Adrenal gland (tissue), 12 donors: ENCODE data around the gene CTNND1. TPM values are rescaled to one million over a fixed set of nuclear protein-coding genes. Genes with fewer than 3 reads are reported as not detected.
"Not testable (repeated sequence)": the region's sequence is repeated elsewhere in the genome, so short reads cannot be mapped to it uniquely, and the experiment has no call there.

ENCODE experiments used
- DNase-seq, 7 donors: peaks; one replicate each; pipeline ENCODE4 v3.0.0-alpha.2; 2019 to 2020
- H3K27ac ChIP-seq, 5 donors: fragments of 200-600 bp; sonication (generic) in 4 of 5; 1 replicate in 3 of 5; 2 replicates in 2 of 5; pipeline versions ENCODE4 v1.5.1 to v1.8.0; 2016 to 2020; ENCODE audit warnings: mild to moderate bottlenecking in 1 of 5
- H3K27me3 ChIP-seq: fragments of 200-600 bp; 2 replicates; pipeline ENCODE4 v1.8.0; 2021
- H3K36me3 ChIP-seq, 2 donors: fragments of 200-600 bp; replicated peaks in 1 of 2; 1 replicate in 1 of 2; 2 replicates in 1 of 2; pipeline versions ENCODE4 v1.5.1 to v1.8.0; 2018 to 2022
- H3K4me1 ChIP-seq, 2 donors: fragments of 200-600 bp; replicated peaks in 1 of 2; 1 replicate in 1 of 2; 2 replicates in 1 of 2; pipeline versions ENCODE4 v1.5.1 to v1.8.0; 2018 to 2021
- H3K4me3 ChIP-seq, 4 donors: fragments of 200-600 bp; sonication (generic) in 3 of 4; one replicate each; pipeline ENCODE4 v1.5.1; 2016 to 2018
- H3K9me3 ChIP-seq, 3 donors: fragments of 200-600 bp; sonication (generic) in 1 of 3; replicated peaks in 1 of 3; 1 replicate in 2 of 3; 2 replicates in 1 of 3; pipeline versions ENCODE4 v1.5.1 to v1.8.0; 2016 to 2021
- POLR2A ChIP-seq, 2 donors: fragments of 450-650 bp; IDR thresholded peaks; one replicate each; pipeline ENCODE4 v1.6.1; 2017; ENCODE audit warnings: antibody characterized with exemption in 2 of 2, mild to moderate bottlenecking in 2 of 2, moderate library complexity in 1 of 2
- WGBS, 4 donors: extraction: QIAGEN DNeasy Blood & Tissue Kit in 2 of 4; methylation state at CpG; one replicate each; pipeline versions ENCODE4 v1.1.5 to v1.1.7; 2013 to 2017; 5-methylcytosine and 5-hydroxymethylcytosine counted together
- intact Hi-C, 2 donors: fragments of 100-400 bp; cut with DNase I; formaldehyde crosslinking; loops; one replicate each; pipeline versions ENCODE4 v1.14.1 to v1.15.0; 2022 to 2023
- polyA plus RNA-seq, 3 donors: library from polyadenylated mRNA; stranded (reverse); fragments of 200-250 nt in 2 of 3; fragments of 350-450 nt in 1 of 3; fragmentation: Illumina TruSeq in 1 of 3; extraction: RNeasy Lipid Tissue Mini Kit (QIAGEN cat#74804) in 1 of 3; gene quantifications; one replicate each; pipeline ENCODE4 v1.2.3, GENCODE V29; 2013 to 2014
- small RNA-seq, 2 donors: library from RNA; depleted of rRNA; stranded (forward); fragments of <200 nt; gene quantifications; one replicate each; pipeline ENCODE3, GENCODE V24; 2016
- total RNA-seq, 9 donors: library from RNA; depleted of rRNA in 4 of 9; stranded (reverse); fragments of >200 nt in 4 of 9; fragments of 120-200 nt in 1 of 9; fragmentation: NEBNext Ultra II Directional in 1 of 9; extraction: Animal tissue kit (Norgen Biotek cat#: 25700) in 1 of 9; gene quantifications; one replicate each; pipeline versions ENCODE4 v1.1.0 to v1.2.4, GENCODE V29; 2013 to 2023
- TF ChIP-seq, protein P1 (sequence below), 6 experiments: fragments of 450-650 bp in 4 of 6; fragments of 200-600 bp in 2 of 6; sonication (generic) in 1 of 6; IDR thresholded peaks; 1 replicate in 5 of 6; 2 replicates in 1 of 6; pipeline versions ENCODE4 v1.5.1 to v1.8.0; 2016 to 2021; ENCODE audit warnings: antibody characterized with exemption in 6 of 6, mild to moderate bottlenecking in 2 of 6, moderate library complexity in 1 of 6
- donor health status: healthy with polysubstance abuse.
- donor health status: Bipolar disorder and iron deficiency.
- donor health status: DM: yes; HTN: yes; CAD: no.
- donor health status: DM: no; HTN: no; CAD: no.
- donor health status: DM: no; HTN: no; CAD: no.
- donor health status: DM: yes; HTN: yes; CAD: no.

Gene CTNND1
- total and polyA plus RNA-seq, 12 donors = 26.3 to 152 (median 107) TPM

DNA sequence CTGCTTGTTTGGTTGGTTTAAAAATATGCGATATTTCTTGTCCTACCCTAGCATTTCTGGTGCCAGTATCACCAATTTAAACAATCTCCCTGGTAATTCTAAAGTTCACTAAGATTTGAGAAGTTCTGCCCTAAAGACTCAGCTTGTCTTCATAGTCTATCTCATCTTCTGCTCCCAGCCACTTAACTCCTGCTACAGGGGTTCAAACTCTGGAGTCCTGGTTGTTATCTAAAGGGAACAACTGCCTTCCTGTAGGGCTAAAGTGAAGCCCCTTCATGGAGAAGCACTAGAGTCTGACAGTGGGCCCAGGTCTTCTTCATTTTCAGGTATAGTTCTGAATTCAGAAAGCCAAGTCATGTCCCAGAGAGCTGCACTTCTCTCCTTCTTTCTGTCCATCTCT, 73.2 kb downstream of the CTNND1 start:
- WGBS, 4 donors = 68 to 84% (median 79%) methylated on average over 1 of the region's 1 CpG
- no peak overlapping the region for H3K27ac ChIP-seq
- intact Hi-C loops = no loop called here
- no peak for DNase-seq
- H3K9me3 ChIP-seq = no peaks in the 10 kb centered on the region
- no peaks in the 10 kb centered on the region for H3K4me1 ChIP-seq
- TF ChIP-seq, protein P1, sequence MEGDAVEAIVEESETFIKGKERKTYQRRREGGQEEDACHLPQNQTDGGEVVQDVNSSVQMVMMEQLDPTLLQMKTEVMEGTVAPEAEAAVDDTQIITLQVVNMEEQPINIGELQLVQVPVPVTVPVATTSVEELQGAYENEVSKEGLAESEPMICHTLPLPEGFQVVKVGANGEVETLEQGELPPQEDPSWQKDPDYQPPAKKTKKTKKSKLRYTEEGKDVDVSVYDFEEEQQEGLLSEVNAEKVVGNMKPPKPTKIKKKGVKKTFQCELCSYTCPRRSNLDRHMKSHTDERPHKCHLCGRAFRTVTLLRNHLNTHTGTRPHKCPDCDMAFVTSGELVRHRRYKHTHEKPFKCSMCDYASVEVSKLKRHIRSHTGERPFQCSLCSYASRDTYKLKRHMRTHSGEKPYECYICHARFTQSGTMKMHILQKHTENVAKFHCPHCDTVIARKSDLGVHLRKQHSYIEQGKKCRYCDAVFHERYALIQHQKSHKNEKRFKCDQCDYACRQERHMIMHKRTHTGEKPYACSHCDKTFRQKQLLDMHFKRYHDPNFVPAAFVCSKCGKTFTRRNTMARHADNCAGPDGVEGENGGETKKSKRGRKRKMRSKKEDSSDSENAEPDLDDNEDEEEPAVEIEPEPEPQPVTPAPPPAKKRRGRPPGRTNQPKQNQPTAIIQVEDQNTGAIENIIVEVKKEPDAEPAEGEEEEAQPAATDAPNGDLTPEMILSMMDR (IDR thresholded peaks at IDR 0.05) = no peak
- TF ChIP-seq POLR2A (IDR thresholded peaks at IDR 0.05) = no peak
- H3K4me3 ChIP-seq = no peak overlapping the region
- no peaks in the 10 kb centered on the region for H3K27me3 ChIP-seq
- H3K36me3 ChIP-seq = no peaks in the 10 kb centered on the region

DNA sequence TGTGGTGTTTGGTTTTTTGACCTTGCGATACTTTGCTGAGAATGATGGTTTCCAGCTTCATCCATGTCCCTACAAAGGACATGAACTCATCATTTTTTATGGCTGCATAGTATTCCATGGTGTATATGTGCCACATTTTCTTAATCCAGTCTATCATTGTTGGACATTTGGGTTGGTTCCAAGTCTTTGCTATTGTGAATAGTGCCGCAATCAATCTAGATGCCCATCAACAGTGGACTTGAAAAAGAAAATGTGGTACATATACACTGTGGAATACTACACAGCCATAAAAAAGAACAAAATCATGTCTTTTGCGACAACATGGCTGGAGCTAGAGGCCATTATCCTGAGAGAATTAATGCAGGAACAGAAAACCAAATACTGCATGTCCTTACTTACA, 77.0 kb downstream of the CTNND1 start:
- H3K36me3 ChIP-seq, H3K4me3 ChIP-seq, H3K27me3 ChIP-seq, H3K4me1 ChIP-seq, H3K27ac ChIP-seq, H3K9me3 ChIP-seq, DNase-seq, intact Hi-C loops: not testable (repeated sequence)
- WGBS, 4 donors = 86 to 93% (median 90%) methylated on average over 3 of the region's 3 CpGs

DNA sequence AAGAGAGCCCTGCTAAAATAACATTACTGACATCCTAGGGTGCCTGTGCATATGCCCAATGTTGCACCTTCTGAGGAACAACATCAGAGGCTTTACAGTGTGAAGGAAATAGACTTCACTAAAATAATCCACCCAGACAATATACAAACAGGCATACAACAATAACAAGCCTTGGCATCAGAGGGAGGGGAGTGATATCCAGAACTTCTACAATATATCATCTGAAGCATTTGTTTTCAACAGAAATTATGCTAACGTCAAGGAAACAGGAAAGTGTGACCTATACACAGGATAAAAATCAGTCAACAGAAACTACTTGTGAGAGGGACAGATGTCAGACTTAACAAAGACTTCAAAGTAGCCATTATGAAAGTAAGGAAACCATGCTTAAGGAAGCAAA, 81.3 kb downstream of the CTNND1 start:
- Histone ChIP-seq H3K4me3 (no peak overlapping the region), H3K36me3 (no peaks in the 10 kb centered on the region), H3K4me1 (no peaks in the 10 kb centered on the region), H3K27me3 (no peaks in the 10 kb centered on the region), H3K27ac (no peak overlapping the region), H3K9me3 (no peaks in the 10 kb centered on the region)
- 16 to 39% (median 29%) methylated on average over 1 of the region's 1 CpG for WGBS, 4 donors
- TF ChIP-seq, protein P1 (IDR thresholded peaks at IDR 0.05) = no peak
- no peak for TF ChIP-seq POLR2A (IDR thresholded peaks at IDR 0.05)
- intact Hi-C loops = no loop called here
- DNase-seq = no peak

DNA sequence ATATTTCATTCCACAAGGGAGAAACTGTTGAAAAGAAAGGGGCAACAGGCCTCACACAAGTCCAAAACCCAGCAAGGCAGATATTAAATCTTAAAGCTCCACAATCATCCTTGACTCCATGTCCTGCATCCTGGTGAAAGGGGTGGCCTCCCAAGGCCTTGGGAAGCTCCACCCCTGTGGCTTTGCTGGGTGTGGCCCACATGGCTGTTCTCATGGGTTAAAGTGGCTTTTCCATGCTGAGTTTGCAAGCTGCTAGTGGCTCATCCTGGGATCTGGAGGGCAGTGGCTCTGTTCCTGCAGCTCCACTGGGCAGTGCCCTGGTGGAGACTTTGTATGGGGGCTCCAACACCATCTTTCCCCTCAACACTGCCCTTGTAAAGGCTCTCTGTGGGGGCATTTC, 106.4 kb downstream of the CTNND1 start:
- TF ChIP-seq, protein P1 (IDR thresholded peaks at IDR 0.05) = no peak
- TF ChIP-seq POLR2A (IDR thresholded peaks at IDR 0.05) = no peak
- H3K4me1 ChIP-seq = no peaks in the 10 kb centered on the region

DNA sequence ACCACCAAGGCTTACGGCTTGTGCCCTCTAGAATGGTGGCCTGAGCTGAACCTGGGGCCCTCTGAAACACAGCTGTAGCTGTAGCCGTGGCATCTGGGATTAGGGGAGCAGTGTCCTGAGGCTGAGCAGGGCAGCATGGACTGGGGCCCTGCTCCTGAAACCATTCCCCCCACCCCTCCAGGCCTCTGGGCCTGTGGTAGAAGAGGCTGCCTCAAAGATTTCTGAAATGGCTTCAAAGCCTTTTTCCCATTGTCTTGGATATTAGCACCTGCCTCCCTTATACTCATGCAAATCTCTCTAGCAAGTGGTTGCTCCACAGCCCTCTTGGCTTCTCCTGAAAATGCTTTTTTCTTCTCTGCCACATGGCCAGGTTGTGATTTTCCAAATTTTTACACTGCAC, 106.9 kb downstream of the CTNND1 start:
- no peak for TF ChIP-seq POLR2A (IDR thresholded peaks at IDR 0.05)
- intact Hi-C loops = no loop called here
- no peaks in the 10 kb centered on the region for H3K27me3 ChIP-seq
- no peaks in the 10 kb centered on the region for H3K9me3 ChIP-seq
- WGBS, 4 donors = 88 to 100% (median 90%) methylated on average over 2 of the region's 2 CpGs
- H3K36me3 ChIP-seq = no peaks in the 10 kb centered on the region
- H3K27ac ChIP-seq = no peak overlapping the region
- H3K4me3 ChIP-seq = no peak overlapping the region
- H3K4me1 ChIP-seq = no peaks in the 10 kb centered on the region
- no peak for DNase-seq

More for the DNA sequence above, 106.4 kb downstream of the CTNND1 start:
- Histone ChIP-seq H3K36me3 (no peaks in the 10 kb centered on the region), H3K27me3 (no peaks in the 10 kb centered on the region), H3K9me3 (no peaks in the 10 kb centered on the region), H3K27ac (no peak overlapping the region), H3K4me3 (no peak overlapping the region)
- intact Hi-C loops = no loop called here
- DNase-seq = no peak

Small RNA genes within 50 kb of the gene (small RNA-seq; reads per million reads assigned to genes)
- 0 reads per million in 2 donors for gene AP001931.1
- gene TMX2-CTNND1 = 0 reads per million in 2 donors

Other genes starting within 250 kb of the CTNND1 start
- gene SLC43A1, start 246.1 kb upstream of the CTNND1 start, total RNA-seq = 10 to 100 TPM in 7 of 9 donors, 1 to 10 TPM in 2; 4.2 to 32.3 (median 25.1) TPM
- gene SLC43A1, start 246.1 kb upstream of the CTNND1 start, polyA plus RNA-seq = 10 to 100 TPM in 2 of 3 donors, 1 to 10 TPM in 1; 3.8 to 24.8 (median 14.8) TPM
- 10 to 100 TPM; 35.6 to 89.0 (median 54.0) TPM for gene TIMM10, start 231.0 kb upstream of the CTNND1 start, total RNA-seq
- gene TIMM10, start 231.0 kb upstream of the CTNND1 start, polyA plus RNA-seq = 10 to 100 TPM; 23.9 to 72.5 (median 48.8) TPM
- under 1 TPM in 1 of 9 donors, not detected in 8; 0.30 TPM for gene SMTNL1, start 224.2 kb upstream of the CTNND1 start, total RNA-seq
- gene SMTNL1, start 224.2 kb upstream of the CTNND1 start, polyA plus RNA-seq = not detected
- 100 to 1,000 TPM in 2 of 9 donors, 10 to 100 TPM in 7; 34.4 to 108 (median 82.8) TPM for gene UBE2L6, start 194.1 kb upstream of the CTNND1 start, total RNA-seq
- 10 to 100 TPM; 38.0 to 89.4 (median 38.2) TPM for gene UBE2L6, start 194.1 kb upstream of the CTNND1 start, polyA plus RNA-seq
- gene SERPING1, start 164.1 kb upstream of the CTNND1 start, total RNA-seq = 100 to 1,000 TPM in 7 of 9 donors, 10 to 100 TPM in 1, 1 to 10 TPM in 1; 7.0 to 423 (median 140) TPM
- 100 to 1,000 TPM; 157 to 353 (median 220) TPM for gene SERPING1, start 164.1 kb upstream of the CTNND1 start, polyA plus RNA-seq
- gene YPEL4, start 111.9 kb upstream of the CTNND1 start, total RNA-seq = 1 to 10 TPM in 6 of 9 donors, under 1 TPM in 3; 0.18 to 4.4 (median 1.7) TPM
- 10 to 100 TPM in 1 of 3 donors, 1 to 10 TPM in 2; 1.6 to 15.7 (median 5.2) TPM for gene YPEL4, start 111.9 kb upstream of the CTNND1 start, polyA plus RNA-seq
- 10 to 100 TPM in 8 of 9 donors, 1 to 10 TPM in 1; 6.8 to 21.1 (median 12.2) TPM for gene CLP1, start 104.0 kb upstream of the CTNND1 start, total RNA-seq
- 10 to 100 TPM in 1 of 3 donors, 1 to 10 TPM in 2; 5.5 to 10.3 (median 6.5) TPM for gene CLP1, start 104.0 kb upstream of the CTNND1 start, polyA plus RNA-seq
- gene ZDHHC5, start 93.7 kb upstream of the CTNND1 start, total RNA-seq = 100 to 1,000 TPM in 1 of 9 donors, 10 to 100 TPM in 8; 22.6 to 111 (median 46.5) TPM
- 10 to 100 TPM; 28.2 to 69.4 (median 34.9) TPM for gene ZDHHC5, start 93.7 kb upstream of the CTNND1 start, polyA plus RNA-seq
- gene MED19, start 49.6 kb upstream of the CTNND1 start, total RNA-seq = 10 to 100 TPM; 16.6 to 33.3 (median 22.6) TPM
- 10 to 100 TPM; 13.7 to 35.7 (median 13.7) TPM for gene MED19, start 49.6 kb upstream of the CTNND1 start, polyA plus RNA-seq
- 100 to 1,000 TPM in 2 of 9 donors, 10 to 100 TPM in 7; 63.0 to 180 (median 93.0) TPM for gene TMX2, start 49.2 kb upstream of the CTNND1 start, total RNA-seq
- 100 to 1,000 TPM in 1 of 3 donors, 10 to 100 TPM in 2; 47.0 to 210 (median 57.4) TPM for gene TMX2, start 49.2 kb upstream of the CTNND1 start, polyA plus RNA-seq
- 100 to 1,000 TPM; 145 to 327 (median 239) TPM for gene SELENOH, start 20.3 kb upstream of the CTNND1 start, total RNA-seq
- 100 to 1,000 TPM in 2 of 3 donors, 10 to 100 TPM in 1; 33.8 to 150 (median 131) TPM for gene SELENOH, start 20.3 kb upstream of the CTNND1 start, polyA plus RNA-seq
- not detected for gene BTBD18, start 10.0 kb upstream of the CTNND1 start, total RNA-seq
- gene BTBD18, start 10.0 kb upstream of the CTNND1 start, polyA plus RNA-seq = not detected